ENCODE results near the gene RAMP3.

DNA sequence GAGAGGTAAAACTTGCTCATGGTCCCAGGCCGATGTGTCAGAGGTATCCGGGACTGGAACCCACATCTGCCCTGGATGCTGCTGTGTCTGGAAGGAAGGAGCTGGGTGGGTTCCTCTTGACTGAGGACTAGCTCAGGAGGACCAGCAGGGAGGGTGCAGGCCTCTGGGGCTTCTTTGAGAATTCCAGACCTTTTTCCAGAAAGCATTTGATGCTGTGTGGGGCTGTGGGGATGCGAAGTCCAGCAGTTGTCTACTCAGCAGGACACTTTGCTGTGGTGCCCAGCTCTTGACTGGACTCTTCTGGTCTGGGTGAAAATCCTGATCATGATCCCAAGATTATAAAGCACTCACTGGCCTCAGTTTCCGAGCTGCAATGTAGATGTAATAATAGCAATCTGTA, 1.7 kb downstream of the RAMP3 start:
- TF ChIP-seq RAD21 (IDR thresholded peaks at IDR 0.05; ENCODE audit: low read depth) (no peak), TAF1 (IDR thresholded peaks at IDR 0.05; ENCODE audit: low read depth) (no peak), FOXM1 (IDR thresholded peaks at IDR 0.05; ENCODE audit: borderline replicate concordance, low read depth) (no peak), CREB1 (IDR thresholded peaks at IDR 0.05; ENCODE audit: low read depth) (no peak), TEAD4 (IDR thresholded peaks at IDR 0.05) (no peak), CEBPB (IDR thresholded peaks at IDR 0.05) (no peak), YY1 (IDR thresholded peaks at IDR 0.05; ENCODE audit: low read depth) (no peak)
- TF ChIP-seq, protein P1, sequence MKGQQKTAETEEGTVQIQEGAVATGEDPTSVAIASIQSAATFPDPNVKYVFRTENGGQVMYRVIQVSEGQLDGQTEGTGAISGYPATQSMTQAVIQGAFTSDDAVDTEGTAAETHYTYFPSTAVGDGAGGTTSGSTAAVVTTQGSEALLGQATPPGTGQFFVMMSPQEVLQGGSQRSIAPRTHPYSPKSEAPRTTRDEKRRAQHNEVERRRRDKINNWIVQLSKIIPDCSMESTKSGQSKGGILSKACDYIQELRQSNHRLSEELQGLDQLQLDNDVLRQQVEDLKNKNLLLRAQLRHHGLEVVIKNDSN (IDR thresholded peaks at IDR 0.05): no peak
